HL-60 (cell line): Measurements from ENCODE around the gene ACP4.
"Not testable (repeated sequence)": the region's sequence is repeated elsewhere in the genome, so short reads cannot be mapped to it uniquely, and the experiment has no call there.

ENCODE experiments used
- DNase-seq, 2 experiments: peaks; one replicate each; pipeline ENCODE4 v3.0.0-alpha.2; 2010 to 2020; ENCODE audit warnings: low read depth in 1 of 2, low spot score in 1 of 2
- H3K27ac ChIP-seq: fragments of 250-450 bp; sonication (Bioruptor Pico); replicated peaks from 2 replicates; pipeline ENCODE4 v1.5.1; 2020; ENCODE audit warnings: mild to moderate bottlenecking, moderate library complexity
- H3K27me3 ChIP-seq: fragments of 250-450 bp; sonication (Bioruptor Pico); 2 replicates; pipeline ENCODE4 v1.5.1; 2021; ENCODE audit warnings: mild to moderate bottlenecking, moderate library complexity; ENCODE audit not compliant: insufficient read depth, poor library complexity, severe bottlenecking
- H3K4me3 ChIP-seq: replicated peaks from 2 replicates; pipeline ENCODE4 v1.5.1; 2011; ENCODE audit warnings: mild to moderate bottlenecking, control low read depth, low read length; ENCODE audit not compliant: insufficient read depth
- CTCF ChIP-seq: IDR thresholded peaks from one replicate; pipeline ENCODE4 v1.5.1; 2011; ENCODE audit warnings: low read length, control low read depth, inconsistent platforms; ENCODE audit not compliant: insufficient read depth
- GABPA ChIP-seq: IDR thresholded peaks from 2 replicates; pipeline ENCODE4 v1.6.1; 2012; ENCODE audit warnings: low read depth
- POLR2AphosphoS5 ChIP-seq: IDR thresholded peaks from 2 replicates; pipeline ENCODE4 v1.6.1; 2012; ENCODE audit warnings: low read depth
- REST ChIP-seq: IDR thresholded peaks from 2 replicates; pipeline ENCODE4 v1.6.1; 2012; ENCODE audit warnings: low read depth; ENCODE audit not compliant: insufficient replicate concordance
- SPI1 ChIP-seq: IDR thresholded peaks from 2 replicates; pipeline ENCODE4 v1.6.1; 2012; ENCODE audit warnings: low read depth, mild to moderate bottlenecking, borderline replicate concordance

The ACP4 gene

GRCh38 chr19:50749490-50749889 lies 40.7 kb upstream of the ACP4 start:
- Histone ChIP-seq H3K4me3 (no peak overlapping the region), H3K27ac (no peak overlapping the region), H3K27me3 (no peaks in the 10 kb centered on the region)
- no peak for DNase-seq
- no peak for TF ChIP-seq GABPA
- no peak for TF ChIP-seq REST
- no peak for TF ChIP-seq CTCF
- no peak for TF ChIP-seq SPI1
- no peak for TF ChIP-seq POLR2AphosphoS5

DNA sequence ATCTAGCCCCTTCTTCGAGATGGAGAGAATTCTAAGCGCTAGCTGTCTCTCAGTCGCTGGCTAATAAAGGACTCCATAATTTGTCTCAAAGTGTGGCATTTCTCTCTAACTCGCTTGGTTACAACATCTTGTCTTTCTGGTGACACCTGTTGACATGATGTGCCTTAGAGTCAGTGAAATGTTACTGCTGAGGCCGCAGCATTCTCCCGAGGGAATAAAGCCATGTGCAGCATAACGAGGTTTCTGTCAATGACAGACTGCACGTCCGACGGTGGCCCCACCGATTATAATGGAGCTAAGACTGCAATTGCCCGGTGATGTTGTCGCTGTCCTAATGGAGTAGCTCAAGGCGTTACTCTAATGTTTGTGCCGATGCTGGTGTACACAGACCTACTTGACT lies 40.2 kb upstream of the ACP4 start:
- no peak for DNase-seq
- TF ChIP-seq POLR2AphosphoS5 (no peak), CTCF (no peak), SPI1 (no peak), GABPA (no peak), REST (no peak)
- Histone ChIP-seq H3K4me3 (no peak overlapping the region), H3K27ac (no peak overlapping the region), H3K27me3 (no peaks in the 10 kb centered on the region)

GRCh38 chr19:50753879-50754278 lies 36.3 kb upstream of the ACP4 start:
- DNase-seq, result no peak
- no peak overlapping the region for H3K27ac ChIP-seq
- H3K27me3 ChIP-seq, result no peaks in the 10 kb centered on the region
- no peak overlapping the region for H3K4me3 ChIP-seq
- TF ChIP-seq SPI1, result no peak
- TF ChIP-seq REST, result no peak
- TF ChIP-seq GABPA, result no peak
- TF ChIP-seq POLR2AphosphoS5, result no peak
- no peak for TF ChIP-seq CTCF

DNA sequence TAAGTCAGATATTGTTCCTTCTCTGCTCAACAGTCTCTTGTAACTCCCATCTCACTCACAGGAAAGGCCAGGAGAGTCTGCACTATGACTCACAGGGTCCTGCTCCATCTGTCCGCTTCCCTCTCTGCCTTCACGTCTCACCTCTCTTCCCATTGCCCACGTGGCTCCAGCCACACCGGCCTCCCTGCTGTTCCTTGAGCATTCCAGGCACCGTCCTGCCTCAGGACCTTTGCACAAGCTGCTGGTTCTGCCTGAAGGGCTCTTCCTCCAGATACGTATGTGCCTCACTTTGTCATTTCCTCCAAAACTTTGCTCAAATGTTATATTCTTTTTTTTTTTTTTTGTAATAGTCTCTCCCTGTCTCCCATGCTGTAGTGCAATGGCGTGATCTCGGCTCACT lies 34.0 kb upstream of the ACP4 start:
- not testable (repeated sequence) for H3K27ac ChIP-seq, H3K27me3 ChIP-seq, H3K4me3 ChIP-seq, DNase-seq

GRCh38 chr19:50757624-50758023 lies 32.6 kb upstream of the ACP4 start:
- not testable (repeated sequence) for H3K27ac ChIP-seq, DNase-seq, H3K27me3 ChIP-seq, H3K4me3 ChIP-seq

- not testable (repeated sequence) for H3K27ac ChIP-seq, DNase-seq, H3K27me3 ChIP-seq
These were observed 31.1 kb upstream of the ACP4 start for GRCh38 chr19:50759076-50759475.

More at GRCh38 chr19:50759076-50759475, 31.1 kb upstream of the ACP4 start:
- H3K4me3 ChIP-seq, result not testable (repeated sequence)
